ENCODE measurements around the gene FERD3L. TPM values are rescaled to one million over a fixed set of nuclear protein-coding genes. Genes with fewer than 3 reads are reported as not detected.

The FERD3L gene
- total and polyA plus RNA-seq, 3 donors from 2014 or later, result not detected

DNA sequence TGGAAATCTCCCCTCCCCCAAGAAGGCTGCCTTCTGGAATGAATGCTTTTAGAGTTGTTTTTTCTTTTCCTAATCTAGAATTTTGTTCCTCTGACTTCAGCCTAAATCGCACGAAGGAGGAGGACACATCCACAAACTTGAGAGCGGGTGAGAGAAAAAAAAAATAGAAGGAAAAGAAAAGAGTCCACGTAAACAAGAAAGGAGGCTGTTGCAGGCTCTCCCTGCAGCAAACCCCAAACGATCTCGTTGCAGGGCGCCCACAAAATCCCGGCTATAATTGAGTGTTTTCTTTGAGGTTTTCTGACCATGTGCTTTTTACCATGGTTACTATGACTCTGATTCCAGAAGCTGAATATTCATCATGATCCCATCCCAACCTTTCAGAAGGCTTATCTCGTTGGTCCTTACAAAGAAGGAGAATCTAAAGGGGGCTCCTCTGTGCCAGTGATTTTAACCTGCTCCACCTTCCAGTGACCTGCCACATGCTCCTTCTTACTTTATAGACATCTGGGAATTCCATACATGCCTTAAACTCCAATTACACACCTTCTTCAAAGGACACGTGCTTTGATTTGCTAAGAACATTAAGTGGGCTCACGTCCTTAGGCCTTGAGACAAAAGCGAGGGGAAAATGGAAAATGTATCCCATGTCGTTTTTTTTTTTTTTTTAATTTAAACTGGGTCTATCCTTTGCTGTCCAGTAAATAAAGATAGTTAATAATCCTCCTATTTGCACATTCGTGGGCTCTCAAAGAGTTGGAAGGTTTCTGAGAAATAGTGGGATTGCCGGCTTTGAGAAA lies 33.5 kb downstream of the FERD3L start:
- Histone ChIP-seq H3K4me1 (peaks cover 7% of the 10 kb centered on the region), H3K27me3 (no peaks in the 10 kb centered on the region), H3K9me3 (no peaks in the 10 kb centered on the region), H3K36me3 (ENCODE audit: low read depth, missing control alignments) (no peaks in the 10 kb centered on the region), H3K27ac (no peak overlapping the region), H3K4me3 (peak overlapping the region in 1 of 2 donors; percentile 6)
- DNase-seq, result no peak
- intact Hi-C loops (cut with DNase I; ENCODE audit: low total_unique reads), result no loop called here
- TF ChIP-seq, protein P1, sequence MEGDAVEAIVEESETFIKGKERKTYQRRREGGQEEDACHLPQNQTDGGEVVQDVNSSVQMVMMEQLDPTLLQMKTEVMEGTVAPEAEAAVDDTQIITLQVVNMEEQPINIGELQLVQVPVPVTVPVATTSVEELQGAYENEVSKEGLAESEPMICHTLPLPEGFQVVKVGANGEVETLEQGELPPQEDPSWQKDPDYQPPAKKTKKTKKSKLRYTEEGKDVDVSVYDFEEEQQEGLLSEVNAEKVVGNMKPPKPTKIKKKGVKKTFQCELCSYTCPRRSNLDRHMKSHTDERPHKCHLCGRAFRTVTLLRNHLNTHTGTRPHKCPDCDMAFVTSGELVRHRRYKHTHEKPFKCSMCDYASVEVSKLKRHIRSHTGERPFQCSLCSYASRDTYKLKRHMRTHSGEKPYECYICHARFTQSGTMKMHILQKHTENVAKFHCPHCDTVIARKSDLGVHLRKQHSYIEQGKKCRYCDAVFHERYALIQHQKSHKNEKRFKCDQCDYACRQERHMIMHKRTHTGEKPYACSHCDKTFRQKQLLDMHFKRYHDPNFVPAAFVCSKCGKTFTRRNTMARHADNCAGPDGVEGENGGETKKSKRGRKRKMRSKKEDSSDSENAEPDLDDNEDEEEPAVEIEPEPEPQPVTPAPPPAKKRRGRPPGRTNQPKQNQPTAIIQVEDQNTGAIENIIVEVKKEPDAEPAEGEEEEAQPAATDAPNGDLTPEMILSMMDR (IDR thresholded peaks at IDR 0.05), result no peak
- TF ChIP-seq POLR2A (IDR thresholded peaks at IDR 0.05), result no peak
- 37 to 59% methylated on average over 15 of the region's 15 CpGs for WGBS, 2 donors

DNA sequence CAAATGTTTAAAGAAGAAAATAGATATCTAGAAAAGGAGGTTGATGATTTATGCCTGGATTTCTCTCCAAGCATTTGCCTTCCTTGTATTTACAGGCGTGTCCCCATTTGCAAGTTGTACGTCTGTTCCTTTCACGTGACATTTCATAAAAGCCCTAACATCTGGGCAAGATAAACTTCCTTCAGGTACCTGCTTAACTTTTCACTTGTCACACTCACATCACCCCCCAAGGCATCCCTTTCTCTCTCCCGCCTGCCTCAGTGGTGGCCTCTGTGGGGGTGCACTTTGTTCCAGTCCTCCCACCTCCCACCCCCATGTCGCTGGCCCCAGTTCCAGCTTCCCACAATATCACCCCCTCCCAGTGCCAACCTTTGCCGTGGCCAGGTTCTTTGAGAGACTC lies 34.4 kb downstream of the FERD3L start:
- H3K4me3 ChIP-seq, result no peak overlapping the region
- WGBS, 2 donors, result 38 to 66% methylated on average over 6 of the region's 6 CpGs
- H3K27ac ChIP-seq, result no peak overlapping the region
- intact Hi-C loops (cut with DNase I; ENCODE audit: low total_unique reads), result no loop called here
- no peaks in the 10 kb centered on the region for H3K27me3 ChIP-seq
- H3K4me1 ChIP-seq, result peaks cover 7% of the 10 kb centered on the region
- TF ChIP-seq, protein P1 (IDR thresholded peaks at IDR 0.05), result no peak
- TF ChIP-seq POLR2A (IDR thresholded peaks at IDR 0.05), result no peak
- H3K36me3 ChIP-seq (ENCODE audit: low read depth, missing control alignments), result no peaks in the 10 kb centered on the region
- no peak for DNase-seq
- H3K9me3 ChIP-seq, result no peaks in the 10 kb centered on the region

DNA sequence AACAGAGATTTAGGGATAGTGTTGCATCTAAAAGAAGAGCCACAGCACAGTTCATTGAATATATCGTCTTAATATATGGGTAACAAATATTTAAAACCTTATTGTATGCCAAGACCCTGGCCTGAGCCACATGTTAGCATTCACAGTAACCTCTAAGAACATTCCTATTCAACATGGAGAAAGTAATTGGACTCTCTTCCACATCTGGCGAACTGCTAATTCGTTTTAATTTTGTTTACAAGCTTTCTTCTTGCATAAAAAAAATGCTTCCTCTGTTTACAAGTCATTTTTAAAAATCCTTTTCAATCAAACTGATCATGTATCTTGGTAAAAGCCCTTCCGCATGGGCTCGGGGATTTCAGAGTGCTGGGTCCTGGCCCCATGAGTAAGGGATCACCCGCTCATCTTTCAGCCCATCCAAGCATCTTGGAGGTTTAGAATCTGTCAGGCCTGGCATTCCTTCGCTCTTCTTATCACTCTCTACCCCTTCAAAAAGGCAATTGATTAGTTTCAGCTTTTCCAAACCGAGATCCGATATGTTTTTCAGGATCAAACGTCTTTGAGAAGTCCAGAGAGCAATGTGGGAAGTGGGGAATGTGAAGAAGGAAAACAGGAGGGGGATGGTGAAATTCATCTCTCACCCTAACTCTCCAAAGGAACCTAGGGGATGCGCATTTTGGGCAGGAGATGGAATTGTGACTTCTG lies 35.0 kb downstream of the FERD3L start:
- intact Hi-C loops (cut with DNase I; ENCODE audit: low total_unique reads), result no loop called here
- DNase-seq, result no peak
- peaks cover 7% of the 10 kb centered on the region for H3K4me1 ChIP-seq
- H3K9me3 ChIP-seq, result no peaks in the 10 kb centered on the region
- WGBS, 2 donors, result 50 to 56% methylated on average over 11 of the region's 11 CpGs
- no peak overlapping the region for H3K4me3 ChIP-seq
- H3K27me3 ChIP-seq, result no peaks in the 10 kb centered on the region
- H3K27ac ChIP-seq, result no peak overlapping the region
- TF ChIP-seq, protein P1 (IDR thresholded peaks at IDR 0.05), result no peak
- TF ChIP-seq POLR2A (IDR thresholded peaks at IDR 0.05), result no peak
- H3K36me3 ChIP-seq (ENCODE audit: low read depth, missing control alignments), result no peaks in the 10 kb centered on the region

DNA sequence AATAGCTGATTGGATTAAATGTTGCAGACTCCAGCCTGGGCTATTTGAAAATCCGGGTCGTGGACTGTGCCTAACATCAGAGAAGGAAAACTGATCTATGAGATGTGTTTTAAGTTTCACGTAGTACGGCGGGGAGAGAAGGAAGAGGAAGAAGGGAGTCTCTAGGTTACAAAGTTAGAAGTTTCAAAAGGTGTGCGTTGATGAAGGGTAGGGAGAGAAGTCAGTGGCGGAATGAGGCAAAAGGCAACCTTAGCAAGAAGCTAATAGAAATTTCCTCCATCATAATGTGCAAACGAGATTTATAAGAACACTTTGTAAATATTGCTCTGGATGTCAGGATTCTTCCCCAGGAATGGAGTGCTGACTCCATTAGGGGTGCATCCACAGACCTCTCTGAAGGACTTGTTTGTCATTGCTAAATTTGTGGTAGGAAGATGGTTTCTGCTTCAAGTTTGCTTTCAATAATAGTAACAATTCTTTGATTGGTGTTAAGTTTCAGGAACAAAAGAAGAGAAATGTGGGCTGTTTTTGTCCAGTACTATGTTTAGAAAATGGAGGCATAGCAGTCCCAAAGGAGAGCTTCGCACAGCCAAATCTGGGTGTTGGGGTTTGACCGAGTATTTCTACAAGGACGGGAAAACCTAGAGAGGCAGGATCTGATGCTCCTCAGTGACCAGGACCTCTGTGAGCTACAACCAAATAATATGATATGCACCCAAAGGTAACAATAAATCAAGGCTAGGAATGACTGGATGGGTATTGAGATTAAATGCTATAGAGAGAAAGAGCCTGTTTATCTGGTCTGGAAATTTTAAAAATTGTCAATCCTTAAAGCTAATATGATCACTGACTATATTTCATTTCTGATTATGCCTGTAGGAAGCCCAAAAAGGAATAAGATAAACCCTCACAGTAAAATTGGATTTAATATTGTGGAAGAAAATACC lies 35.9 kb downstream of the FERD3L start:
- no peaks in the 10 kb centered on the region for H3K9me3 ChIP-seq
- no peak for DNase-seq
- H3K27me3 ChIP-seq, result no peaks in the 10 kb centered on the region
- 46 to 57% methylated on average over 11 of the region's 11 CpGs for WGBS, 2 donors
- no peak for TF ChIP-seq POLR2A (IDR thresholded peaks at IDR 0.05)
- TF ChIP-seq, protein P1 (IDR thresholded peaks at IDR 0.05), result no peak
- H3K27ac ChIP-seq, result no peak overlapping the region
- intact Hi-C loops (cut with DNase I; ENCODE audit: low total_unique reads), result no loop called here
- no peaks in the 10 kb centered on the region for H3K36me3 ChIP-seq (ENCODE audit: low read depth, missing control alignments)
- peaks cover 7% of the 10 kb centered on the region for H3K4me1 ChIP-seq
- H3K4me3 ChIP-seq, result no peak overlapping the region
